OCI-LY1 (cell line): Measurements from ENCODE around the gene FAM117B.

Experiments
- H2AFZ ChIP-seq: fragments of 200-600 bp; sonication (generic), shearing (Covaris generic); 2 replicates; pipeline ENCODE4 v1.6.0; 2014; ENCODE audit warnings: antibody characterized with exemption, mild to moderate bottlenecking, low read length
- H3F3A ChIP-seq: fragments of 200-600 bp; sonication (generic), shearing (Covaris generic); 2 replicates; pipeline ENCODE4 v1.6.0; 2014; ENCODE audit warnings: mild to moderate bottlenecking, antibody characterized with exemption, low read length, moderate library complexity; ENCODE audit not compliant: insufficient read depth
- H3K27ac ChIP-seq: fragments of 200-600 bp; sonication (generic); 2 replicates; pipeline ENCODE4 v1.5.1; 2014; ENCODE audit warnings: low read length, mixed run types, mild to moderate bottlenecking, low read depth; ENCODE audit not compliant: poor library complexity, severe bottlenecking
- H3K27me3 ChIP-seq: fragments of 200-600 bp; sonication (generic); 2 replicates; pipeline ENCODE4 v1.6.0; 2014; ENCODE audit warnings: antibody characterized with exemption, mild to moderate bottlenecking, low read length, moderate library complexity; ENCODE audit not compliant: insufficient read depth
- H3K36me3 ChIP-seq: fragments of 200-600 bp; sonication (generic); 2 replicates; pipeline ENCODE4 v1.6.1; 2014; ENCODE audit warnings: mild to moderate bottlenecking, antibody characterized with exemption, low read length, moderate library complexity, mixed read lengths; ENCODE audit not compliant: insufficient read depth
- H3K4me1 ChIP-seq: fragments of 200-600 bp; sonication (generic); 2 replicates; pipeline ENCODE4 v1.5.1; 2014; ENCODE audit warnings: mild to moderate bottlenecking, low read length, moderate library complexity; ENCODE audit not compliant: insufficient read depth, severe bottlenecking
- H3K4me2 ChIP-seq: fragments of 200-600 bp; sonication (generic), shearing (Covaris generic); 2 replicates; pipeline ENCODE4 v1.6.1; 2014; ENCODE audit warnings: low read length
- H3K4me3 ChIP-seq: fragments of 200-600 bp; sonication (generic); 2 replicates; pipeline ENCODE4 v1.5.1; 2014; ENCODE audit warnings: low read length, low read depth, mild to moderate bottlenecking, mixed read lengths; ENCODE audit not compliant: poor library complexity, severe bottlenecking
- H3K79me2 ChIP-seq: fragments of 200-600 bp; shearing (Covaris generic); 2 replicates; pipeline ENCODE4 v1.6.1; 2016; ENCODE audit warnings: mixed run types, low read length, mixed read lengths; ENCODE audit not compliant: insufficient read depth
- H3K9ac ChIP-seq: fragments of 200-600 bp; sonication (generic), shearing (Covaris generic); 2 replicates; pipeline ENCODE4 v1.6.1; 2014; ENCODE audit warnings: mild to moderate bottlenecking, low read length, mixed read lengths
- H3K9me2 ChIP-seq: fragments of 200-600 bp; sonication (generic), shearing (Covaris generic); 2 replicates; pipeline ENCODE4 v1.6.1; 2014; ENCODE audit warnings: low read depth, mild to moderate bottlenecking, low read length, mixed read lengths
- H3K9me3 ChIP-seq: fragments of 200-600 bp; shearing (Covaris generic); 2 replicates; pipeline ENCODE4 v1.6.1; 2014; ENCODE audit warnings: low read length, mixed read lengths
- H4K20me1 ChIP-seq: fragments of 200-600 bp; sonication (generic), shearing (Covaris generic); 2 replicates; pipeline ENCODE4 v1.6.0; 2016; ENCODE audit warnings: mild to moderate bottlenecking, low read length; ENCODE audit not compliant: insufficient read depth
- EZH2 ChIP-seq: fragments of 200-600 bp; sonication (generic), shearing (Covaris generic); IDR thresholded peaks from 2 replicates; pipeline ENCODE4 v1.8.0; 2017; ENCODE audit warnings: borderline replicate concordance, mixed run types, mild to moderate bottlenecking, antibody characterized with exemption, low read length, moderate library complexity, mixed read lengths
- TF ChIP-seq, protein P1 (sequence below): fragments of 200-600 bp; sonication (generic), shearing (Covaris generic); IDR thresholded peaks from 2 replicates; pipeline ENCODE4 v1.5.1; 2017; ENCODE audit warnings: mild to moderate bottlenecking, antibody characterized with exemption, low read length, moderate library complexity, mixed read lengths

FAM117B gene

GRCh38 chr2:202771336-202771735 is 136.6 kb downstream of the FAM117B start:
- no peak overlapping the region for H3K4me3 ChIP-seq
- H3K9ac ChIP-seq, result no peak overlapping the region
- H3K36me3 ChIP-seq, result peaks cover 26% of the 10 kb centered on the region; the same call in 1 of the 2 replicates
- no peak overlapping the region for H3K27ac ChIP-seq
- H3K79me2 ChIP-seq, result no peaks in the 10 kb centered on the region
- no peaks in the 10 kb centered on the region for H3K9me3 ChIP-seq
- no peak overlapping the region for H2AFZ ChIP-seq
- TF ChIP-seq, protein P1, sequence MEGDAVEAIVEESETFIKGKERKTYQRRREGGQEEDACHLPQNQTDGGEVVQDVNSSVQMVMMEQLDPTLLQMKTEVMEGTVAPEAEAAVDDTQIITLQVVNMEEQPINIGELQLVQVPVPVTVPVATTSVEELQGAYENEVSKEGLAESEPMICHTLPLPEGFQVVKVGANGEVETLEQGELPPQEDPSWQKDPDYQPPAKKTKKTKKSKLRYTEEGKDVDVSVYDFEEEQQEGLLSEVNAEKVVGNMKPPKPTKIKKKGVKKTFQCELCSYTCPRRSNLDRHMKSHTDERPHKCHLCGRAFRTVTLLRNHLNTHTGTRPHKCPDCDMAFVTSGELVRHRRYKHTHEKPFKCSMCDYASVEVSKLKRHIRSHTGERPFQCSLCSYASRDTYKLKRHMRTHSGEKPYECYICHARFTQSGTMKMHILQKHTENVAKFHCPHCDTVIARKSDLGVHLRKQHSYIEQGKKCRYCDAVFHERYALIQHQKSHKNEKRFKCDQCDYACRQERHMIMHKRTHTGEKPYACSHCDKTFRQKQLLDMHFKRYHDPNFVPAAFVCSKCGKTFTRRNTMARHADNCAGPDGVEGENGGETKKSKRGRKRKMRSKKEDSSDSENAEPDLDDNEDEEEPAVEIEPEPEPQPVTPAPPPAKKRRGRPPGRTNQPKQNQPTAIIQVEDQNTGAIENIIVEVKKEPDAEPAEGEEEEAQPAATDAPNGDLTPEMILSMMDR, result no peak
- no peak for TF ChIP-seq EZH2
- H3K4me2 ChIP-seq, result no peak overlapping the region
- H3F3A ChIP-seq, result no peaks in the 10 kb centered on the region
- H4K20me1 ChIP-seq, result no peaks in the 10 kb centered on the region
- no peaks in the 10 kb centered on the region for H3K9me2 ChIP-seq
- H3K4me1 ChIP-seq, result peaks cover 11% of the 10 kb centered on the region
- no peaks in the 10 kb centered on the region for H3K27me3 ChIP-seq

GRCh38 chr2:202771741-202772460 is 137.1 kb downstream of the FAM117B start:
- no peak overlapping the region for H3K4me2 ChIP-seq
- no peaks in the 10 kb centered on the region for H3K9me3 ChIP-seq
- no peak overlapping the region for H3K4me3 ChIP-seq
- peaks cover 11% of the 10 kb centered on the region for H3K4me1 ChIP-seq
- H4K20me1 ChIP-seq, result no peaks in the 10 kb centered on the region
- no peak overlapping the region for H3K9ac ChIP-seq
- H3K9me2 ChIP-seq, result no peaks in the 10 kb centered on the region
- H3K79me2 ChIP-seq, result no peaks in the 10 kb centered on the region
- no peak overlapping the region for H2AFZ ChIP-seq
- H3K36me3 ChIP-seq, result peaks cover 23% of the 10 kb centered on the region; the same call in 1 of the 2 replicates
- no peaks in the 10 kb centered on the region for H3F3A ChIP-seq
- TF ChIP-seq EZH2, result no peak
- TF ChIP-seq, protein P1, result no peak
- H3K27ac ChIP-seq, result no peak overlapping the region
- no peaks in the 10 kb centered on the region for H3K27me3 ChIP-seq

DNA sequence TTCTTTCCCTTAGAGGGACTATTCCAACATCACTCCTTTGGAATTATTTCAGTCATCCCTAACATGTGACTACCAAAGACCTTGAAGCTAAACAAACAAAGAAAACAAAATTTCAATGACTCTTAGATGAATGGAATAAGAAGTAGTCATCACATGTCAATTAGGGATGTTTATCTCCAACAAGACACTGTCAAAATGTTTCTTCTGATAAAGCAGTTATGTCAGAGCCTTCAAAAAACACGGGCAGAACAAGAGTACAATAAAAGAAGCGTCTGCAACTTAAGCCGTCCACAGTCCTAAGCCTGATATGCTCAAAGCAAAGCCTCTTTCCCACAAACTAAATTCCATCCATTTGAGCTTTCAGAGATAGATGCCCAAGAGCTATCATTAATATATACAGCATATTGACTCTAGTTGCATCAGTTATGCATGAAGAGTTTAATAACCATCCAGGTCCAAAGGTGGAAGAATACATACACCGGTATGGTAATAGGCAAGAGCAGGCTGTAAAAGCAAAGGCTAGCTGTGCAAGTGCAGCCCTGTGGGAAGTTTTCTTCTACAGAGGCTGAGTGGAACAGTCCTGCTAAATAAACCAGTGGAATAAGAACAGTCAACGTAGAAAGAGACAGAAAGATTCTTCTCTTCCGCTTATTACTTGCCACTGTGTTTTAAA is 138.7 kb downstream of the FAM117B start:
- H2AFZ ChIP-seq, result no peak overlapping the region
- H3K27me3 ChIP-seq, result no peaks in the 10 kb centered on the region
- H3K9me2 ChIP-seq, result no peaks in the 10 kb centered on the region
- no peaks in the 10 kb centered on the region for H3K9me3 ChIP-seq
- H3K9ac ChIP-seq, result no peak overlapping the region
- no peak for TF ChIP-seq EZH2
- TF ChIP-seq, protein P1, result no peak
- no peaks in the 10 kb centered on the region for H3K79me2 ChIP-seq
- no peak overlapping the region for H3K27ac ChIP-seq
- H3K4me2 ChIP-seq, result no peak overlapping the region
- no peaks in the 10 kb centered on the region for H4K20me1 ChIP-seq
- H3F3A ChIP-seq, result no peaks in the 10 kb centered on the region
- H3K4me3 ChIP-seq, result no peak overlapping the region
- peaks cover 11% of the 10 kb centered on the region for H3K4me1 ChIP-seq
- H3K36me3 ChIP-seq, result peaks cover 27% of the 10 kb centered on the region
